H1 (cell line): ENCODE data around the gene BRAP. TPM values are rescaled to one million over a fixed set of nuclear protein-coding genes. Genes with fewer than 3 reads are reported as not detected.

Experiments used
- CTCF ChIA-PET: fragments of 300-600 bp; sonication (Branson Sonifier 250); formaldehyde crosslinking; loops from one replicate; lab custom pipeline; 2021; ENCODE audit not compliant: partially characterized antibody; lab: Charles Lee
- POLR2A ChIA-PET: fragments of 300-600 bp; sonication (Branson Sonifier 250); formaldehyde crosslinking; loops from one replicate; lab custom pipeline; 2021; ENCODE audit warnings: inconsistent platforms; ENCODE audit not compliant: partially characterized antibody; lab: Charles Lee
- DNase-seq, 2 experiments: peaks; one replicate each; pipeline versions ENCODE4 v3.0.0 to v3.0.0-alpha.2; 2010 to 2022; ENCODE audit warnings: low spot score in 2 of 2, low read depth in 1 of 2, mixed read lengths in 1 of 2
- FAIRE-seq: peaks from 2 replicates; lab custom pipeline; 2011; peaks lifted over from hg19 to GRCh38; lab: Jason Lieb, UNC
- H2AFZ ChIP-seq: 2 replicates; pipeline ENCODE4 v1.8.1; 2012; ENCODE audit warnings: low read length, inconsistent platforms
- H2AK5ac ChIP-seq: 2 replicates; pipeline ENCODE4 v1.6.1; 2013; ENCODE audit warnings: low read depth, low read length
- H2BK120ac ChIP-seq: replicated peaks from 2 replicates; pipeline ENCODE3; 2013; ENCODE audit warnings: low read depth, low read length, inconsistent platforms
- H2BK12ac ChIP-seq: 2 replicates; pipeline ENCODE4 v1.6.1; 2013; ENCODE audit warnings: low read depth, low read length
- H2BK15ac ChIP-seq: 2 replicates; pipeline ENCODE4 v1.6.1; 2013; ENCODE audit warnings: low read length
- H2BK20ac ChIP-seq: 2 replicates; pipeline ENCODE4 v1.6.1; 2013; ENCODE audit warnings: low read length
- H2BK5ac ChIP-seq: 2 replicates; pipeline ENCODE4 v1.6.1; 2013; ENCODE audit warnings: low read depth, low read length
- H3K14ac ChIP-seq: 2 replicates; pipeline ENCODE4 v1.6.1; 2013; ENCODE audit warnings: inconsistent platforms; ENCODE audit not compliant: insufficient read length
- H3K18ac ChIP-seq: 2 replicates; pipeline ENCODE4 v1.6.1; 2013; ENCODE audit warnings: low read length; ENCODE audit errors: extremely low read depth
- H3K23ac ChIP-seq: 2 replicates; pipeline ENCODE4 v1.6.1; 2013; ENCODE audit warnings: inconsistent platforms; ENCODE audit not compliant: insufficient read length
- H3K23me2 ChIP-seq: 2 replicates; pipeline ENCODE4 v1.6.1; 2013; ENCODE audit warnings: low read depth, low read length
- H3K27ac ChIP-seq: 2 replicates; pipeline ENCODE4 v1.6.1; 2011; ENCODE audit warnings: low read depth, low read length, inconsistent platforms
- H3K27me3 ChIP-seq, 4 experiments: replicated peaks in 1 of 4; 1 replicate in 1 of 4; 2 replicates in 3 of 4; pipeline versions ENCODE4 v1.6.1 to v1.8.1; 2011 to 2013; ENCODE audit warnings: low read length in 3 of 4, mild to moderate bottlenecking in 3 of 4, inconsistent platforms in 2 of 4, mixed read lengths in 2 of 4, moderate library complexity in 1 of 4; ENCODE audit not compliant: control insufficient read depth in 3 of 4, insufficient read depth in 3 of 4; ENCODE audit errors: extremely low read depth in 1 of 4
- H3K36me3 ChIP-seq, 4 experiments: 2 replicates each; pipeline versions ENCODE4 v1.6.1 to v1.8.1; 2011 to 2013; ENCODE audit warnings: mild to moderate bottlenecking in 4 of 4, low read length in 3 of 4, moderate library complexity in 2 of 4, control low read depth in 1 of 4, inconsistent platforms in 1 of 4; ENCODE audit not compliant: insufficient read depth in 4 of 4, control insufficient read depth in 2 of 4
- H3K4ac ChIP-seq: replicated peaks from 2 replicates; pipeline ENCODE3; 2013; ENCODE audit warnings: low read length, low read depth, mixed read lengths, inconsistent platforms; ENCODE audit not compliant: insufficient read length
- H3K4me1 ChIP-seq, 4 experiments: replicated peaks in 1 of 4; 1 replicate in 1 of 4; 2 replicates in 3 of 4; pipeline versions ENCODE4 v1.6.1 to v1.8.1; 2011 to 2013; ENCODE audit warnings: low read length in 3 of 4, inconsistent platforms in 2 of 4, mixed read lengths in 1 of 4; ENCODE audit not compliant: insufficient read depth in 4 of 4, control insufficient read depth in 3 of 4
- H3K4me2 ChIP-seq, 2 experiments: 2 replicates each; pipeline versions ENCODE4 v1.6.1 to v1.8.1; 2011 to 2013; ENCODE audit warnings: low read depth in 2 of 2, low read length in 2 of 2, control low read depth in 1 of 2, inconsistent platforms in 1 of 2, mild to moderate bottlenecking in 1 of 2; ENCODE audit not compliant: insufficient read depth in 1 of 2
- H3K4me3 ChIP-seq, 4 experiments: fragments of 200-600, 300-600 bp in 1 of 4; sonication (generic), shearing (Covaris generic), sonication (Bioruptor Twin) in 1 of 4; 2 replicates each; pipeline versions ENCODE4 v1.5.1 to v1.8.1; 2011 to 2016; ENCODE audit warnings: low read length in 4 of 4, low read depth in 3 of 4, control low read depth in 2 of 4, inconsistent platforms in 2 of 4, mild to moderate bottlenecking in 2 of 4, mixed read lengths in 1 of 4, moderate library complexity in 1 of 4; ENCODE audit not compliant: insufficient read depth in 2 of 4; ENCODE audit errors: extremely low read depth in 1 of 4
- H3K56ac ChIP-seq: replicated peaks from 2 replicates; pipeline ENCODE3; 2013; ENCODE audit warnings: low read depth, mild to moderate bottlenecking, mixed read lengths, low read length, inconsistent platforms; ENCODE audit not compliant: insufficient read length
- H3K79me1 ChIP-seq: 2 replicates; pipeline ENCODE4 v1.6.1; 2013; ENCODE audit warnings: low read depth, low read length, control low read depth
- H3K79me2 ChIP-seq, 2 experiments: 2 replicates each; pipeline versions ENCODE4 v1.6.1 to v1.8.1; 2012 to 2013; ENCODE audit warnings: low read length in 2 of 2, mild to moderate bottlenecking in 2 of 2, inconsistent platforms in 1 of 2; ENCODE audit not compliant: insufficient read depth in 2 of 2, control insufficient read depth in 1 of 2
- H3K9ac ChIP-seq, 4 experiments: replicated peaks in 1 of 4; 1 replicate in 1 of 4; 2 replicates in 3 of 4; pipeline versions ENCODE4 v1.6.1 to v1.8.1; 2011 to 2013; ENCODE audit warnings: low read depth in 3 of 4, low read length in 3 of 4, control low read depth in 2 of 4, mild to moderate bottlenecking in 2 of 4, moderate library complexity in 2 of 4, inconsistent platforms in 1 of 4; ENCODE audit errors: extremely low read depth in 1 of 4
- H3K9me3 ChIP-seq, 2 experiments: 2 replicates each; pipeline versions ENCODE4 v1.6.1 to v1.8.1; 2012 to 2013; ENCODE audit warnings: mild to moderate bottlenecking in 2 of 2, moderate library complexity in 2 of 2, control low read depth in 1 of 2, inconsistent platforms in 1 of 2, low read depth in 1 of 2, low read length in 1 of 2, mixed read lengths in 1 of 2; ENCODE audit not compliant: insufficient read depth in 2 of 2
- H4K20me1 ChIP-seq, 2 experiments: replicated peaks in 1 of 2; 2 replicates each; pipeline versions ENCODE3 to v1.8.1; 2011 to 2013; ENCODE audit warnings: inconsistent platforms in 2 of 2, low read length in 2 of 2, mild to moderate bottlenecking in 1 of 2; ENCODE audit not compliant: insufficient read depth in 2 of 2, control insufficient read depth in 1 of 2
- H4K5ac ChIP-seq: 2 replicates; pipeline ENCODE4 v1.6.1; 2013; ENCODE audit warnings: low read length, low read depth, mixed read lengths, inconsistent platforms; ENCODE audit not compliant: insufficient read length
- H4K8ac ChIP-seq: 2 replicates; pipeline ENCODE4 v1.8.0; 2013; ENCODE audit warnings: mild to moderate bottlenecking, moderate library complexity, low read length, inconsistent platforms; ENCODE audit not compliant: insufficient read depth; ENCODE audit errors: extremely low read depth
- H4K91ac ChIP-seq: replicated peaks from 2 replicates; pipeline ENCODE3; 2013; ENCODE audit warnings: low read length, mixed read lengths, inconsistent platforms; ENCODE audit not compliant: insufficient read length
- ATF2 ChIP-seq: IDR thresholded peaks from 2 replicates; pipeline ENCODE4 v1.6.1; 2012; ENCODE audit warnings: low read length, inconsistent platforms
- CBX8 ChIP-seq: fragments of 300-800, 300-1000 bp; sonication (generic); IDR thresholded peaks from 2 replicates; pipeline ENCODE4 v1.7.1; 2016; ENCODE audit warnings: low read depth, low read length, borderline replicate concordance
- CEBPB ChIP-seq: IDR thresholded peaks from 2 replicates; pipeline ENCODE4 v1.6.1; 2012; ENCODE audit warnings: low read depth, low read length
- CTBP2 ChIP-seq: IDR thresholded peaks from 2 replicates; pipeline ENCODE4 v1.7.0; 2011; ENCODE audit warnings: borderline replicate concordance, mild to moderate bottlenecking, moderate library complexity, mixed read lengths, low read length; ENCODE audit not compliant: insufficient read depth, insufficient read length
- EGR1 ChIP-seq: IDR thresholded peaks from 2 replicates; pipeline ENCODE4 v1.6.1; 2011; ENCODE audit warnings: low read depth, low read length, borderline replicate concordance
- EP300 ChIP-seq, 2 experiments: IDR thresholded peaks; 1 replicate in 1 of 2; 2 replicates in 1 of 2; pipeline ENCODE4 v1.6.1; 2011 to 2012; ENCODE audit warnings: low read depth in 2 of 2, low read length in 2 of 2, mild to moderate bottlenecking in 2 of 2, borderline replicate concordance in 1 of 2, inconsistent platforms in 1 of 2, moderate library complexity in 1 of 2
- GTF2F1 ChIP-seq: IDR thresholded peaks from 2 replicates; pipeline ENCODE4 v1.6.1; 2012; ENCODE audit warnings: low read depth, low read length, improper control_type of control experiment, borderline replicate concordance
- HDAC6 ChIP-seq: IDR thresholded peaks from one replicate; pipeline ENCODE4 v1.7.1; 2012; ENCODE audit warnings: low read depth, mild to moderate bottlenecking, inconsistent platforms, low read length, moderate library complexity
- RAD21 ChIP-seq, 2 experiments: IDR thresholded peaks in 1 of 2; conservative IDR thresholded peaks in 1 of 2; 2 replicates each; pipeline ENCODE4 v1.6.1; 2011; ENCODE audit warnings: low read depth in 2 of 2, low read length in 2 of 2, improper control_type of control experiment in 1 of 2, inconsistent platforms in 1 of 2, mild to moderate bottlenecking in 1 of 2, moderate library complexity in 1 of 2
- SIN3A ChIP-seq, 2 experiments: IDR thresholded peaks in 1 of 2; conservative IDR thresholded peaks in 1 of 2; 2 replicates each; pipeline ENCODE4 v1.6.1; 2011 to 2012; ENCODE audit warnings: low read length in 2 of 2, improper control_type of control experiment in 1 of 2, low read depth in 1 of 2, mild to moderate bottlenecking in 1 of 2
- SP4 ChIP-seq: IDR thresholded peaks from 2 replicates; pipeline ENCODE4 v1.6.1; 2012; ENCODE audit warnings: low read length, inconsistent platforms
- SRF ChIP-seq: IDR thresholded peaks from 2 replicates; pipeline ENCODE4 v1.6.1; 2011; ENCODE audit warnings: mild to moderate bottlenecking, low read depth, low read length, moderate library complexity
- WGBS, 2 experiments: shearing (Covaris generic) in 1 of 2; methylation state at CpG; one replicate each; pipeline versions ENCODE4 v1.1.6 to v1.1.7; 2013 to 2015; ENCODE audit warnings: low lambda C conversion rate in 2 of 2, mixed read lengths in 2 of 2, inconsistent platforms in 1 of 2, low coverage in 1 of 2, missing lambda C conversion rate in 1 of 2; ENCODE audit not compliant: insufficient replicate concordance in 2 of 2, insufficient coverage in 1 of 2, insufficient read length in 1 of 2; ENCODE audit errors: extremely low coverage in 1 of 2, missing lambda C conversion rate in 1 of 2; 5-methylcytosine and 5-hydroxymethylcytosine counted together
- polyA plus RNA-seq, 7 experiments: library from polyadenylated mRNA; depleted of rRNA in 3 of 7; stranded (reverse) in 5 of 7; unstranded in 2 of 7; fragments of >200 nt in 5 of 7; fragments of 200-250 nt in 2 of 7; gene quantifications; 1 replicate in 5 of 7; 2 replicates in 1 of 7; 4 replicates in 1 of 7; pipeline versions ENCODE4 v1.2.1 to v1.2.3, GENCODE V29; 2011 to 2013; ENCODE audit warnings: missing spikeins in 2 of 7, mixed read lengths in 2 of 7
- total RNA-seq: library from RNA; stranded (reverse); fragmentation: NEBNext Ultra II Directional; extraction: Animal tissue kit (Norgen Biotek cat#: 25700); gene quantifications from 2 replicates; pipeline ENCODE4 v1.2.1, GENCODE V29; 2021

BRAP gene
- total and polyA plus RNA-seq, 2 of the 8 experiments (the other 6 are each of a cell fraction or from before 2014, with no cell fraction given) = 12.8 to 22.2 TPM

DNA sequence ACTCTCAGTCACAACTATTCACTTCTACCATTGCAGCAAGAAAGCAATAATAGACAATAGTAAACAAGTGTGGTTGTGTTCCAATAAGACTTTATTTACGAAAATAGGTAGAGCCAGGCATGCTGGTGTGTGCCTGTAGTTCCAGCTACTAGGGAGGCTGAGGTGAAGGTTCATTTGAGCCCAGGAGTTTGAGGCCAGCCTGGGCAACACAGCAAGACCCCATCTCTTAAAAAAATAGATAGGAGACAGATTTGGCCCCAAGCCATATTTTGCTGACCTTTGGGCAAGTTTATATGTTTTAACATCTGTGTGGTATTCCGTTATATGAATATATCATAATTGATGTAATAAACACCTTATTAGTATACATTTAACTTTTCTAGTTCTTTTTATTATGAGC lies 14.2 kb upstream of the BRAP start:
- Histone ChIP-seq H3K4me3 (no peak overlapping the region), H3K27me3 (no peaks in the 10 kb centered on the region), H3K56ac (no peak overlapping the region), H3K23me2 (no peaks in the 10 kb centered on the region), H3K14ac (no peak overlapping the region), H4K8ac (no peak overlapping the region), H3K79me2 (no peaks in the 10 kb centered on the region), H3K23ac (no peak overlapping the region), H2BK5ac (no peak overlapping the region), H3K36me3 (peaks cover 2 to 23% (median 8%) of the 10 kb centered on the region in 4 experiments; a peak in 5 of 8 replicates), H3K4me1 (no peaks in the 10 kb centered on the region), H3K79me1 (no peaks in the 10 kb centered on the region), H4K5ac (no peak overlapping the region), H3K4ac (no peak overlapping the region), H3K27ac (no peak overlapping the region), H3K4me2 (no peak overlapping the region), H2BK120ac (no peak overlapping the region), H2AK5ac (no peak overlapping the region), H3K18ac (no peak overlapping the region), H4K20me1 (no peaks in the 10 kb centered on the region), H3K9me3 (no peaks in the 10 kb centered on the region), H2BK12ac (no peak overlapping the region), H2BK15ac (no peak overlapping the region), H3K9ac (no peak overlapping the region), H4K91ac (no peak overlapping the region), H2BK20ac (no peak overlapping the region), H2AFZ (no peak overlapping the region)
- POLR2A ChIA-PET = interaction anchor here (0.8 kb wide), 1 partner anchor 10 kb away, joined by 3 read pairs; no protein-coding TSS in a partner anchor
- WGBS, 2 experiments = 95% methylated on average over 2 of the region's 2 CpGs; no CpG with 5 or more reads in 1 of the 2 experiments
- FAIRE-seq = no peak
- DNase-seq = no peak
- CTCF ChIA-PET = no interaction called here
- TF ChIP-seq SIN3A (conservative IDR thresholded peaks at IDR 0.05 in 1 of 2, IDR thresholded peaks at IDR 0.05 in 1 of 2; ENCODE audit: low read depth in 1 of 2, low read length in 2 of 2) (no peak), CTBP2 (no peak), CEBPB (no peak), CBX8 (no peak), EP300 (IDR thresholded peaks at IDR 0.05; ENCODE audit: borderline replicate concordance in 1 of 2, low read depth in 2 of 2, low read length in 2 of 2) (no peak), GTF2F1 (no peak), RAD21 (IDR thresholded peaks at IDR 0.05 in 1 of 2, conservative IDR thresholded peaks at IDR 0.05 in 1 of 2; ENCODE audit: low read depth in 2 of 2, low read length in 2 of 2) (no peak), EGR1 (no peak), HDAC6 (no peak), SP4 (no peak), SRF (no peak), ATF2 (no peak)
